Measurements from ENCODE around the gene ZNF784. TPM values are rescaled to one million over a fixed set of nuclear protein-coding genes. Genes with fewer than 3 reads are reported as not detected.
A peak's percentile ranks its signal among the peaks of the same experiment; 100 is the strongest.

Gene ZNF784
- total and polyA plus RNA-seq, 5 donors from 2014 or later, result 1.0 to 11.1 (median 1.9) TPM

- Histone ChIP-seq H3K4me3 (ENCODE audit: low read depth, low read length) (no peak overlapping the region), H3K27me3 (ENCODE audit: control insufficient read depth, insufficient read depth, low read length) (no peaks in the 10 kb centered on the region), H3K4me1 (ENCODE audit: control insufficient read depth, insufficient read depth, low read length, poor library complexity, severe bottlenecking) (peaks cover 67% of the 10 kb centered on the region), H3K27ac (ENCODE audit: insufficient read depth, low read length, poor library complexity, severe bottlenecking) (no peak overlapping the region), H3K9me3 (ENCODE audit: control insufficient read depth in 2 of 2, low read length in 2 of 2) (no peaks in the 10 kb centered on the region), H3K36me3 (ENCODE audit: control insufficient read depth, insufficient read depth, low read length) (peaks cover 8% of the 10 kb centered on the region)
- ATAC-seq (ENCODE audit: low read depth in 2 of 2) (no peak), DNase-seq (no peak)
- peaks cover 6% of the 10 kb centered on the region for H3K27me3 Mint-ChIP-seq
- peak overlapping the region; percentile 93 to 97 (median 96) for H3K4me3 Mint-ChIP-seq
- no peaks in the 10 kb centered on the region for H3K9me3 Mint-ChIP-seq
- H3K27ac Mint-ChIP-seq, result peak overlapping the region in 2 of 3 donors; percentile 67 to 93
- H3K36me3 Mint-ChIP-seq, result no peaks in the 10 kb centered on the region
- H3K4me1 Mint-ChIP-seq, result peaks cover 0 to 59% (median 30%) of the 10 kb centered on the region in 4 donors
Observed at GRCh38 chr19:55644842-55645511, 20.6 kb upstream of the ZNF784 start.

- H3K4me1 ChIP-seq (ENCODE audit: control insufficient read depth, insufficient read depth, low read length, poor library complexity, severe bottlenecking), result peaks cover 73% of the 10 kb centered on the region
- H3K36me3 ChIP-seq (ENCODE audit: control insufficient read depth, insufficient read depth, low read length), result peaks cover 8% of the 10 kb centered on the region
- peak overlapping the region; percentile 93 to 97 (median 96) for H3K4me3 Mint-ChIP-seq
- H3K27me3 Mint-ChIP-seq, result peaks cover 6% of the 10 kb centered on the region
- H3K27ac ChIP-seq (ENCODE audit: insufficient read depth, low read length, poor library complexity, severe bottlenecking), result peak overlapping the region; percentile 80
- no peak for DNase-seq
- H3K9me3 ChIP-seq (ENCODE audit: control insufficient read depth in 2 of 2, low read length in 2 of 2), result no peaks in the 10 kb centered on the region
- ATAC-seq (ENCODE audit: low read depth in 2 of 2), result no peak
- no peaks in the 10 kb centered on the region for H3K36me3 Mint-ChIP-seq
- peak overlapping the region in 2 of 3 donors; percentile 90 to 93 for H3K27ac Mint-ChIP-seq
- H3K4me1 Mint-ChIP-seq, result peaks cover 0 to 59% (median 30%) of the 10 kb centered on the region in 4 donors
- H3K27me3 ChIP-seq (ENCODE audit: control insufficient read depth, insufficient read depth, low read length), result no peaks in the 10 kb centered on the region
- no peaks in the 10 kb centered on the region for H3K9me3 Mint-ChIP-seq
- peak overlapping the region; percentile 48 for H3K4me3 ChIP-seq (ENCODE audit: low read depth, low read length)
Observed at GRCh38 chr19:55644191-55644833, 19.9 kb upstream of the ZNF784 start.

- Mint-ChIP-seq H3K4me3 (peak overlapping the region; percentile 93 to 97 (median 96)), H3K36me3 (peaks cover 4% of the 10 kb centered on the region), H3K27me3 (peaks cover 6% of the 10 kb centered on the region), H3K27ac (peak overlapping the region in 2 of 3 donors; percentile 90 to 93), H3K4me1 (peaks cover 0 to 63% (median 34%) of the 10 kb centered on the region in 4 donors), H3K9me3 (peaks cover 0 to 2% (median 0%) of the 10 kb centered on the region in 7 donors)
- Histone ChIP-seq H3K27ac (ENCODE audit: insufficient read depth, low read length, poor library complexity, severe bottlenecking) (peak overlapping the region; percentile 80), H3K4me3 (ENCODE audit: low read depth, low read length) (peak overlapping the region; percentile 48), H3K36me3 (ENCODE audit: control insufficient read depth, insufficient read depth, low read length) (peaks cover 8% of the 10 kb centered on the region), H3K4me1 (ENCODE audit: control insufficient read depth, insufficient read depth, low read length, poor library complexity, severe bottlenecking) (peaks cover 73% of the 10 kb centered on the region), H3K9me3 (ENCODE audit: control insufficient read depth in 2 of 2, low read length in 2 of 2) (no peaks in the 10 kb centered on the region), H3K27me3 (ENCODE audit: control insufficient read depth, insufficient read depth, low read length) (no peaks in the 10 kb centered on the region)
- ATAC-seq (ENCODE audit: low read depth in 2 of 2) (no peak), DNase-seq (no peak)
Observed at GRCh38 chr19:55643887-55644176, 19.5 kb upstream of the ZNF784 start.

- peak; percentile 57 to 62 for ATAC-seq (ENCODE audit: low read depth in 2 of 2)
- DNase-seq, result peak; percentile 66 to 88 (median 79)
- Histone ChIP-seq H3K9me3 (ENCODE audit: control insufficient read depth in 2 of 2, low read length in 2 of 2) (no peaks in the 10 kb centered on the region), H3K4me3 (ENCODE audit: low read depth, low read length) (peak within 1 kb of the TSS; percentile 79), H3K36me3 (ENCODE audit: control insufficient read depth, insufficient read depth, low read length) (peaks cover 8% of the 10 kb centered on the region), H3K27ac (ENCODE audit: insufficient read depth, low read length, poor library complexity, severe bottlenecking) (peak within 1 kb of the TSS; percentile 80), H3K27me3 (ENCODE audit: control insufficient read depth, insufficient read depth, low read length) (no peaks in the 10 kb centered on the region), H3K4me1 (ENCODE audit: control insufficient read depth, insufficient read depth, low read length, poor library complexity, severe bottlenecking) (peaks cover 70% of the 10 kb centered on the region)
- H3K4me1 Mint-ChIP-seq, result peaks cover 0 to 62% (median 35%) of the 10 kb centered on the region in 4 donors
- H3K36me3 Mint-ChIP-seq, result peaks cover 4% of the 10 kb centered on the region
- H3K4me3 Mint-ChIP-seq, result peak within 1 kb of the TSS; percentile 93 to 98 (median 96)
- H3K27ac Mint-ChIP-seq, result peak within 1 kb of the TSS; percentile 93 to 99 (median 98)
- peaks cover 0 to 2% (median 0%) of the 10 kb centered on the region in 7 donors for H3K9me3 Mint-ChIP-seq
- peaks cover 6% of the 10 kb centered on the region for H3K27me3 Mint-ChIP-seq
Observed at GRCh38 chr19:55643003-55643886, 18.9 kb upstream of the ZNF784 start, which contains the start of gene ZNF581. TSS of gene ZNF581 (plus strand) at chr19:55643649. CDS start at chr19:55644572, 923 bp downstream.

GRCh38 chr19:55642153-55643002, 18.0 kb upstream of the ZNF784 start:
- peaks cover 9% of the 10 kb centered on the region for H3K36me3 Mint-ChIP-seq
- peaks cover 8% of the 10 kb centered on the region for H3K36me3 ChIP-seq (ENCODE audit: control insufficient read depth, insufficient read depth, low read length)
- peaks cover 11% of the 10 kb centered on the region for H3K27me3 Mint-ChIP-seq
- no peaks in the 10 kb centered on the region for H3K27me3 ChIP-seq (ENCODE audit: control insufficient read depth, insufficient read depth, low read length)
- peaks cover 65% of the 10 kb centered on the region for H3K4me1 ChIP-seq (ENCODE audit: control insufficient read depth, insufficient read depth, low read length, poor library complexity, severe bottlenecking)
- H3K4me3 Mint-ChIP-seq, result peak overlapping the region; percentile 93 to 98 (median 96)
- peak overlapping the region; percentile 80 for H3K27ac ChIP-seq (ENCODE audit: insufficient read depth, low read length, poor library complexity, severe bottlenecking)
- peak overlapping the region; percentile 93 to 99 (median 98) for H3K27ac Mint-ChIP-seq
- H3K4me1 Mint-ChIP-seq, result peaks cover 0 to 67% (median 42%) of the 10 kb centered on the region in 4 donors
- ATAC-seq (ENCODE audit: low read depth in 2 of 2), result peak in 1 of 2 donors; percentile 6
- no peaks in the 10 kb centered on the region for H3K9me3 ChIP-seq (ENCODE audit: control insufficient read depth in 2 of 2, low read length in 2 of 2)
- peak in 1 of 3 donors; percentile 42 for DNase-seq
- peak overlapping the region; percentile 67 for H3K4me3 ChIP-seq (ENCODE audit: low read depth, low read length)
- H3K9me3 Mint-ChIP-seq, result peaks cover 0 to 2% (median 0%) of the 10 kb centered on the region in 7 donors

GRCh38 chr19:55641426-55642152, 17.2 kb upstream of the ZNF784 start:
- Histone ChIP-seq H3K27ac (ENCODE audit: insufficient read depth, low read length, poor library complexity, severe bottlenecking) (peak overlapping the region; percentile 80), H3K4me1 (ENCODE audit: control insufficient read depth, insufficient read depth, low read length, poor library complexity, severe bottlenecking) (peaks cover 70% of the 10 kb centered on the region), H3K27me3 (ENCODE audit: control insufficient read depth, insufficient read depth, low read length) (no peaks in the 10 kb centered on the region), H3K4me3 (ENCODE audit: low read depth, low read length) (peak overlapping the region; percentile 72), H3K36me3 (ENCODE audit: control insufficient read depth, insufficient read depth, low read length) (peaks cover 8% of the 10 kb centered on the region), H3K9me3 (ENCODE audit: control insufficient read depth in 2 of 2, low read length in 2 of 2) (no peaks in the 10 kb centered on the region)
- Mint-ChIP-seq H3K4me3 (peak overlapping the region; percentile 83 to 98 (median 90)), H3K27me3 (peaks cover 11% of the 10 kb centered on the region), H3K4me1 (peaks cover 0 to 68% (median 41%) of the 10 kb centered on the region in 4 donors), H3K27ac (peak overlapping the region; percentile 92 to 95 (median 94)), H3K36me3 (peaks cover 11% of the 10 kb centered on the region), H3K9me3 (peaks cover 0 to 2% (median 0%) of the 10 kb centered on the region in 7 donors)
- DNase-seq, result peak in 2 of 3 donors; percentile 34 to 51
- peak in 1 of 2 donors; percentile 2 for ATAC-seq (ENCODE audit: low read depth in 2 of 2)

Data from CD4-positive, CD25-positive, alpha-beta regulatory T cell (primary cell).